HepG2 (cell line): ENCODE measurements around the gene CRYM. TPM values are rescaled to one million over a fixed set of nuclear protein-coding genes. Genes with fewer than 3 reads are reported as not detected.

ENCODE experiments used
- DMAP1 ChIP-seq: IDR thresholded peaks from 2 replicates; pipeline ENCODE4 v1.6.1; 2016
- EEA1 ChIP-seq: sonication (generic); formaldehyde crosslinking; IDR thresholded peaks from 2 replicates; pipeline ENCODE4 v1.5.1; 2020; ENCODE audit warnings: mild to moderate bottlenecking, missing genetic modification reagents, borderline replicate concordance
- FOXP1 ChIP-seq, 2 experiments: fragments of 450-650 bp in 1 of 2; IDR thresholded peaks; 2 replicates each; pipeline ENCODE4 v1.6.1; 2017 to 2018; ENCODE audit warnings: antibody characterized with exemption in 1 of 2
- GABPB1 ChIP-seq: IDR thresholded peaks from 2 replicates; pipeline ENCODE4 v1.6.1; 2016; ENCODE audit warnings: mild to moderate bottlenecking, missing genetic modification reagents, moderate library complexity, missing compliant biosample characterization
- HBP1 ChIP-seq: IDR thresholded peaks from 2 replicates; pipeline ENCODE4 v1.6.1; 2016; ENCODE audit warnings: low read depth, control low read depth
- HIVEP1 ChIP-seq: sonication (generic); formaldehyde crosslinking; IDR thresholded peaks from 2 replicates; pipeline ENCODE4 v1.4.0; 2020; ENCODE audit warnings: mild to moderate bottlenecking, missing genetic modification reagents
- NCOA5 ChIP-seq: sonication (generic); formaldehyde crosslinking; IDR thresholded peaks from 2 replicates; pipeline ENCODE4 v1.4.0; 2020; ENCODE audit warnings: missing genetic modification reagents
- REL ChIP-seq: sonication (generic); formaldehyde crosslinking; conservative IDR thresholded peaks from 2 replicates; pipeline ENCODE4 v1.8.0; 2022; ENCODE audit warnings: mild to moderate bottlenecking, missing genetic modification reagents, moderate library complexity
- SCMH1 ChIP-seq: sonication (generic); formaldehyde crosslinking; IDR thresholded peaks from 2 replicates; pipeline ENCODE4 v1.9.0; 2021; ENCODE audit warnings: missing genetic modification reagents, mild to moderate bottlenecking, borderline replicate concordance
- SOX13 ChIP-seq, 3 experiments: fragments of 450-650 bp in 1 of 3; sonication (generic) in 1 of 3; formaldehyde crosslinking in 1 of 3; IDR thresholded peaks in 2 of 3; conservative IDR thresholded peaks in 1 of 3; 2 replicates each; pipeline versions ENCODE4 v1.5.0 to v1.6.1; 2016 to 2020; ENCODE audit warnings: antibody characterized with exemption in 1 of 3, mild to moderate bottlenecking in 1 of 3, missing compliant biosample characterization in 1 of 3, missing genetic modification reagents in 1 of 3, moderate library complexity in 1 of 3
- SSRP1 ChIP-seq: IDR thresholded peaks from 2 replicates; pipeline ENCODE4 v1.6.1; 2016; ENCODE audit warnings: control low read depth
- ZHX2 ChIP-seq, 2 experiments: sonication (generic) in 1 of 2; formaldehyde crosslinking in 1 of 2; IDR thresholded peaks; 2 replicates each; pipeline versions ENCODE4 v1.6.1 to v1.9.0; 2014 to 2022; ENCODE audit warnings: antibody characterized with exemption in 1 of 2, borderline replicate concordance in 1 of 2, inconsistent platforms in 1 of 2, low read depth in 1 of 2, missing genetic modification reagents in 1 of 2
- ZNF101 ChIP-seq: sonication (generic); formaldehyde crosslinking; IDR thresholded peaks from 2 replicates; pipeline ENCODE4 v1.4.0; 2020; ENCODE audit warnings: mild to moderate bottlenecking, low read depth, missing genetic modification reagents, borderline replicate concordance
- ZNF124 ChIP-seq: sonication (generic); formaldehyde crosslinking; IDR thresholded peaks from 2 replicates; pipeline ENCODE4 v1.4.0; 2020; ENCODE audit warnings: missing genetic modification reagents
- ZNF33A ChIP-seq: sonication (generic); formaldehyde crosslinking; IDR thresholded peaks from 2 replicates; pipeline ENCODE4 v1.5.1; 2020; ENCODE audit warnings: missing genetic modification reagents, mild to moderate bottlenecking, moderate library complexity, borderline replicate concordance
- ZNF891 ChIP-seq: sonication (generic); formaldehyde crosslinking; IDR thresholded peaks from 2 replicates; pipeline ENCODE4 v1.5.0; 2020; ENCODE audit warnings: mild to moderate bottlenecking, missing genetic modification reagents
- polyA plus RNA-seq, 8 experiments: library from polyadenylated mRNA; depleted of rRNA in 3 of 8; stranded (reverse) in 7 of 8; unstranded in 1 of 8; fragments of >200 nt; fragmentation: Illumina TruSeq in 4 of 8; extraction: Trizol in 4 of 8; gene quantifications; 2 replicates each; pipeline versions ENCODE4 v1.2.1 to v1.2.3, GENCODE V29; 2011 to 2016; ENCODE audit warnings: low read depth in 4 of 8, missing spikeins in 1 of 8, mixed read lengths in 1 of 8; ENCODE audit not compliant: insufficient read depth in 1 of 8
- total RNA-seq, 5 experiments: library from RNA; depleted of rRNA; stranded (reverse); fragments of >200 nt; fragmentation: Illumina TruSeq; extraction: Trizol; gene quantifications; 2 replicates each; pipeline ENCODE4 v1.2.3, GENCODE V29; 2016; ENCODE audit warnings: low read depth in 1 of 5
- TF ChIP-seq, protein P1 (sequence below): sonication (generic); formaldehyde crosslinking; IDR thresholded peaks from 2 replicates; pipeline ENCODE4 v1.5.1; 2020; ENCODE audit warnings: mild to moderate bottlenecking, missing genetic modification reagents

Gene CRYM
- total and polyA plus RNA-seq, 2 of the 13 experiments (the other 11 are each of a cell fraction or from before 2014, with no cell fraction given), result 1.9 to 2.2 TPM

- TF ChIP-seq, protein P1, sequence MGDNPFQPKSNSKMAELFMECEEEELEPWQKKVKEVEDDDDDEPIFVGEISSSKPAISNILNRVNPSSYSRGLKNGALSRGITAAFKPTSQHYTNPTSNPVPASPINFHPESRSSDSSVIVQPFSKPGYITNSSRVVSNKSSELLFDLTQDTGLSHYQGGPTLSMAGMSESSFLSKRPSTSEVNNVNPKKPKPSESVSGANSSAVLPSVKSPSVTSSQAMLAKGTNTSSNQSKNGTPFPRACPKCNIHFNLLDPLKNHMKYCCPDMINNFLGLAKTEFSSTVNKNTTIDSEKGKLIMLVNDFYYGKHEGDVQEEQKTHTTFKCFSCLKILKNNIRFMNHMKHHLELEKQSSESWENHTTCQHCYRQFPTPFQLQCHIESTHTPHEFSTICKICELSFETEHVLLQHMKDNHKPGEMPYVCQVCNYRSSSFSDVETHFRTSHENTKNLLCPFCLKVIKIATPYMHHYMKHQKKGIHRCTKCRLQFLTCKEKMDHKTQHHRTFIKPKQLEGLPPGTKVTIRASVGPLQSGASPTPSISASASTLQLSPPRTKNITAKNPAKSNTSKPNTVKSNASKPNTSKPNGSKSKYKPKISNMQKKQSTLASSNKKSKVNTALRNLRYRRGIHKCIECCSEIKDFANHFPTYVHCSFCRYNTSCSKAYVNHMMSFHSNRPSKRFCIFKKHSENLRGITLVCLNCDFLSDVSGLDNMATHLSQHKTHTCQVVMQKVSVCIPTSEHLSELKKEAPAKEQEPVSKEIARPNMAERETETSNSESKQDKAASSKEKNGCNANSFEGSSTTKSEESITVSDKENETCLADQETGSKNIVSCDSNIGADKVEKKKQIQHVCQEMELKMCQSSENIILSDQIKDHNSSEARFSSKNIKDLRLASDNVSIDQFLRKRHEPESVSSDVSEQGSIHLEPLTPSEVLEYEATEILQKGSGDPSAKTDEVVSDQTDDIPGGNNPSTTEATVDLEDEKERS (CRISPR knock-in tag), result peak; percentile 88
- TF ChIP-seq SSRP1 (CRISPR knock-in tag) (peak; percentile 79; the same call in 1 of the 2 replicates), SCMH1 (CRISPR knock-in tag) (no peak), GABPB1 (CRISPR knock-in tag) (peak; percentile 82), ZNF124 (CRISPR knock-in tag) (no peak; the same call in 1 of the 2 replicates), ZHX2 (IDR thresholded peaks at IDR 0.05; ENCODE audit: low read depth) (no peak; the same call in 1 of the 2 replicates), ZHX2 (CRISPR knock-in tag; IDR thresholded peaks at IDR 0.05; ENCODE audit: borderline replicate concordance) (no peak; the same call in none of the 2 replicates), ZNF101 (CRISPR knock-in tag) (peak; percentile 93; the same call in 1 of the 2 replicates), REL (CRISPR knock-in tag) (no peak; the same call in 1 of the 2 replicates), NCOA5 (no peak), SOX13 (IDR thresholded peaks at IDR 0.05) (no peak; the same call in 1 of the 2 replicates), SOX13 (CRISPR knock-in tag; conservative IDR thresholded peaks at IDR 0.05 in 1 of 2, IDR thresholded peaks at IDR 0.05 in 1 of 2) (peak in 1 of 2 experiments; percentile 58; a peak in 1 of 4 replicates), FOXP1 (IDR thresholded peaks at IDR 0.05) (no peak), FOXP1 (CRISPR knock-in tag; IDR thresholded peaks at IDR 0.05) (no peak), DMAP1 (peak; percentile 63), HBP1 (peak; percentile 35; the same call in 1 of the 2 replicates), EEA1 (peak; percentile 96), ZNF33A (no peak), ZNF891 (CRISPR knock-in tag) (peak; percentile 97), HIVEP1 (CRISPR knock-in tag) (peak; percentile 57; the same call in 1 of the 2 replicates)
Measured at GRCh38 chr16:21301168-21301894, 23.2 kb upstream of the CRYM start (continued).
